Measurements from ENCODE around the gene ACSS1.

The ACSS1 gene

DNA sequence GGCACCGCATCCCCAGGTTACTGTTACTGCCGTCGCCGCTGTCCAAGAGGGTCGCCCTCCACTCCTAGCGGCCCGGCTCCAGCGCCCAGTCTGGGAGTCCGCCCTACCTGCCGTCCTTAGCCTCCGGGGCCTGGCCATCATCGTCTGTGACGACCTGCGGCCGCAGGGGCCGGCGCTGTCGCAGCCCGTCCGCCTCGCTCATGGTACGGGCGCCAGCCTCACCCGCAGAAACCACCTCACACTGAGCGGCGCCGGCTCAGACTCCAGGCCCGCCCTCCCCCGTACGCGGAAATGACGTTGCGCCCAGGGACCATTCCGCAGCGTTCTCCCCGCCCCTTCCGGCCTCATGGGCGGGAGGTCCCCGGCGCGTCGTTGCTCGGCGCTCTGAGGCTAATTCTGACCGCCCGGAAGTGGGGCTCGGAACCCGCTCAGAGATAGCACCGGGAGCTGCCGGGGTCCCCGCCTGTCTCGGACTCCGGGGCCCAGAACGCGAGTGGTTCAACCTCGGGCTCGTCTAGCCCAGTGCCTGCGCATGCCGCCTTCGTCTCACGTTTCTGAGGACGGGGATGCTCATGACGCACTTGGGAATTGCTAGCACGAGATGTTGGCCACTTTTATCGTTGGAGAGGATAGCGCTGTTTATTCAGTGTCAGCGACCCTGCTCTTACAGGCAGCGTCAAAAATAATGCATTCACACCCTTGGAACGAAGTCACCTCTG lies 65.3 kb downstream of the ACSS1 start, which contains the start of gene APMAP:
Gene APMAP, minus strand, starts transcription at position 265 of the 719 bp plus-strand sequence. Its CDS starts 63 bp downstream, at position 202.
- DNase-seq = peak; percentile 97

DNA sequence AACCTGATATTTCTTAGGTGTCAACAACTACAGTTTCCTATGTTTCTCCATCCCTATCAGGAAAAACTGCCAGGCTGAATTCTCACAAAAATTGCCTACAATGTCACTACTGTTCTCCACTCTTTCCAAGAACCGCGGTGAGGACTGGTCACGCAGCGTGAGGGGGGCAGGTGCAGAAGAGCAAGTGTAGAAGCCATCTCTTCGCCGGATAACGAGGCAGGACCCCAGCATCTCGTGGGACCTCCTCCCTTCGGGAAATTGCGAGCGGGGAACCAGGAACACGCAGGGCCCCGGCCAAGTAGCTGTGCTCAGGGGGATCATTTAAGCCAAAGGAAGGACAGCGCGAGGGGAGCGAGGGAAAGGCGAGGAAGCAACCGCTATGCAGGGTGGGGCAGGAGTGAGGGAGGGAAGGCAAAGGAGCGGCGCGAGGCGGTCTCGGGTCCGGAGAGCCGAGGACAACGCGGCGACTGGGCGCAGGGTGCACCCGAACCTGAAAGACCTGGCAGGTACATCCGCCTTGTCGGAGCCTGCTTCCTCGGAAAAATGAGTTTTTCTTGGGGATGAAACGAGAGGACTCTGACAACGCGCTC lies 65.9 kb downstream of the ACSS1 start:
- DNase-seq = no peak

DNA sequence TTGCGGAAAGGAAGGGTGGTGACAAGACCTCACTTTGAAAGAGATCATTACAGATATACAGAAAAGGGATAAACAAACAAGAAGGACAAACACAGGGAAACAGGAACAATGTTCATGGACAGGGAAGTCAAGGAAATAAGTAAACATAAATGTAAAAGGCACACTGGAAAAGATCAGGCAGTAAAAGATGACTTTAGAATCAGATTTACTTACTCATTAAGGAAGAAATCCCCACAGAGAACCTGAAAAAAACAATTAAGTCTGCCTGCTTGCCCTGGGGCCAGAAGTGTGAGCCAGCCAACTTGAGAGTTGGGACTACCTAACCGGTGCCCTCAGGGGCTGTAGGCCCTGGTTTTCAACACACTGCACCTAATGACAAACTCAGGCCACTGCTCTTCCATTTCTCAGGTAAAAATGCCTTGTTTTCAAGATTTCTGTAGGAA lies 67.1 kb downstream of the ACSS1 start:
- DNase-seq = no peak

DNA sequence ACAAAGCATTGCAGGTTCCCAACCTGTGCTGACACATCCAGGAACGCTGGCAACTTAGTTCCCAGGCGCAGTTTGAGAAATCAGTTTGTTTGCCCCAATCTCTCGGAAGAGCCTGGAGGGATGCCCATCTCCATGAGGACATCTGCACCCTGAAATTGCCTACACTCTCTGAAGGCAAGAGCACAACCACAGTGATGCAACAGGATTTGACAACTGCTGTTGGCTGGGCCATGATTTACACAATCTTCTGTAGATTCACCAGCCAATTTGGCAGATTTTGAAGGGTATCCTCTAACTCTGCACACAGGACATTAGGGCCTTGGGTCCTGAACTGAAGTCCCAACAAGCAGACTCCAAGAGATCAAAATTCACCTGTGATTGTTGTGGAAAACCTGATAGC lies 68.8 kb downstream of the ACSS1 start:
- no peak for DNase-seq

DNA sequence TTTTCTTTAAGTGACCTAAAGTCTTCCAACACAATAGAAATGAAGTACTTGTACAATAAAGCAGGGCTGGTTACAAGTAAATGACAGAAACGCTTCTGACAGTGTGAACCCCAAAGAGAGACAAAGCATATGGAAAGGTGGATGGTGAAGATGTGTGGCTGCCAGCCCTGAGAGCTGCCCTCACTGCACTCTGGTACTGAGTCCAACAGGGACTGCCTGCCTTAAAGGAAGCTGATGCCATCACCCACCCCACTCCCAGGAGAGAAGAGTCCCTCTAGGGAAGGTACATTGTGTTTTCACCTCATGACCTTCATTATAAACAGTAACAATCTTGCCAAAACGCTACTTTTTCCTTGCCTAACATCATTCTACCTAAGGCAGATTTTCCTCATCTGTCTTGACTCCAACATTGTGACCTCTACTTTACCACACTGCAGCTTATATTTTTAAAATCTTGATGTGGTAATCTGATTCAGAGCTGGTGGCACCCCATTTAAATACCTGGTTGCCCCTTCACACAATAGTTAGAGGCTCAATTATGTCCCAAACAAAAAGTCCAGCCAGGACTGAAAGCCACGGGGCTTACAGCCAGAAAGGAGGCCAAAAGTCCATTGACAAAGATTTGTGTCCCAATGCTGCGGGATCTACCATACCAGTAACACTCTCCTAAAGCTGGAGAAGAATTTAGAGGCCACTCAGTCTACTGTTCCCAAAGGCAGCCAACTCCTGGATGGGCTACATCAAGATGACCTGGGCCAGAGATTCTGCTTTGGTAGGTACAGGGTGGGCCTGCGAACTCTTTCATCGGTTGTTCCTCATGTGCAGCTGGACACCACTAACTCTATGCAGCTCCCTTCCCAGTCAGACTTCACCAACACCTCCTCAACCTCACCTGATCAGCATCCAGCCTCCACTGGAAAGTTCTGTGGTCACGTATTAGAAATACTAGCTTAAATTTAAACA lies 69.8 kb downstream of the ACSS1 start:
- DNase-seq = no peak

DNA sequence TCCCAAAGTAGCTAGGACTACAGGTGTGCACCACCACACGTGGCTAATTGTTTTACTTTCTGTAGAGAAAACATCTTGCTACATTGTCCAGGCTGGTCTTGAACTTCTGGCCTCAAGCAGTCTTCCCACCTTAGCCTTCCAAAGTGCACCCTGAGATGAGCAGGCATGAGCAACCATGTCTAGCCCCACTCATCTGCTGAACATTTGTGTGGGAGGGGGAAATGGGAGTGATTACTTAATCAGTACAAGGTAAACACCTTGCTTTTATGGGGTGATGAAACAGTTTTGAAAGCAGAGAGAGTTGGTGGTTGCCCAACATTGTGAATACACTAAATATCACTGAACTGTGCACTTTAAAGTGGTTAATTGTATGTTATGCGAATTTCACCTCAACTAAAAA lies 70.7 kb downstream of the ACSS1 start:
- peak; percentile 9 for DNase-seq

DNA sequence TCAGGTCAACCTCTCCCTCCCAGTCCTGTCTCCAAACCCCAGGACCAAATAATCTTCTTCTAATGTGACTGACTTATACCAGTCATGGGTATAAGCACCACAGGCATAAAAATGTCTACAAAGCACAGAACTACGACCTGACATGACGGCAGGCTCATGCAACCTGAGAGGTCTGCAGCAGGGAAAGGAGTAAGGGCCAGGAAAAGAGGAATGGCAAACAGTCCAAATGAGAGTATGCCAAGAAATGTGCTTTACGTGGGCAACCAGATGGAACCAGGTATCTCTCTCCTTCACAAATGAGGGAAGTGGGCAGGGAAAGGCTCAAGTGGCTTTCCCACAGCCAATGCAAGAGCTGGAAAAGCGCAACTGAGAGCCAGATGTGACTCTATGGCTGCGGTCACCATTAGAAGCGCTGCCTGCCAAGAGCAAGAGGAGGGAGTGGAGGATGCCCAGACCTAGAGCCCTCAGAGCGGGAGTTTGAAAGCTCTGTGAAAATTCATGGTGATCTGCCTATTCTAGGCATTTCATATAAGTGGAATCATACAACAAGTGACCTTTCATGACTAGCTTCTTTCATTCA lies 71.4 kb downstream of the ACSS1 start:
- DNase-seq = no peak

DNA sequence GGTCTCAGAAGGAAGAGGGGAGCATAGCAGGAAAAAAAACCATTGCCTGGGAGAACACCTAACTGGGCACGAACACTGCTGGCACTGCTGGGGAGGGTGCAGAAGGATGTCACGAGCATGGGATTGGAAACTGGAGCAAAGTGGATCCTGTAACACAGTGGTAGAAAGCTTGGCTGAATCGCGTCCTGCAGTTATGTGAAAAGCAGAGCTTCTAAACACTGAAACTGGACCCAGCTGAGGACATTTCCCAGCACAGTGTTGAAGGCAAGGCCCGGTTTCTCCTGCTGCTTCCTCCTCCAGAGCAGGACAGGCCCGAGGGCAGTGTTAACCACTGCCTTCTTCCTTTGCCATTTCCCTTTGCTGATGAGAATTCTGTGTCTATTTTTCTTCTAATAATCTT lies 72.1 kb downstream of the ACSS1 start:
- DNase-seq = no peak

DNA sequence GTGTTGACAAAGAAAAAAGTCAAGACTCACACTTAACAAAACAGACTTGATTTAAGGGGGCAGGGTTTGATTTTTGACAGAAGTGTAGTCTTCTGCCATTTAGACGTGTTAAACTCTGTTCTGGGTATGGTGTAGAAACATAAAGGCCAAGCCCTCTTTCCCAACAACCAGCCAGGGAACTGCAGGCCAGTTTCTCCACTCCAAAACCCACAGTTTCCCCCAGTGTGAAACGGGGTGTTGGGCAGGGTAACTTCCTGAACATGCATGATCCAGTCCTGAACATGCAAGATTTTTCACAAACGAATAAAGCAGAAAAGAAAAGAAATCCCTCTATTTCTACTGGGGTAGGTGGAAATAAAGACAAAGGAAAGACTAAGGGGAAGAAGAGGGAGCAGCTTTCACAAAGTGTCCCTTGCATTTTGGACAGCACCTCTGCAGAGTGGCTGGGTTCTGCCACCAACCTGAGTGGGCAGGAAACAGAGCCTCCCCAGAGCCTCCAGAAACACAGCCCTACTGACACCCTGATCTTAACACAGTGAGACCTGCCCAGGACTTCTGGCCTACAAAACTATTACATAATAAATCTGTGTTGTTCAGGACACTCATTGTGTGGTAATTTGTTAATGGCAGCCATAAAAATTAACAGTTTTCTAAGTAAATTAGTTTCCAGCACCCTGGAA lies 72.8 kb downstream of the ACSS1 start:
- DNase-seq = no peak

DNA sequence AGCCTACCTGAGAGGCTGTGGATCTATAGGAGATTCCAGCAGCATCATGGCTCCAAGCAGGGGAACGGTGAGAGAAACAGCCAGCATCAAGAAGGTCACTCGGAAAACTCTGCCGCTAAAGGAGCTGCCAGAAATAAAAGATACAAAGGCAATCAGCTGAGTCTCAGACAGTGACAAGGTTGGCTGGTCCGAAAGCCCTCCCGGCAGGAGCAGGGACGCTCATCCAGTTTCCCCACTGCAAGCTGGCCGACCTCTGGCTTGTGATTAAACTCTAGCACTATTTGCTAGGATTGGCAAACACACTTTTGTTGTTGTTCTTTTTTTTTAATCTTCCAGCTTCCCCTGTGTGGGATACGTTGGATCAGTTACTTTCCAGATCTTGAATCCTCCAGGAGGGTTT lies 74.0 kb downstream of the ACSS1 start:
- DNase-seq = no peak

DNA sequence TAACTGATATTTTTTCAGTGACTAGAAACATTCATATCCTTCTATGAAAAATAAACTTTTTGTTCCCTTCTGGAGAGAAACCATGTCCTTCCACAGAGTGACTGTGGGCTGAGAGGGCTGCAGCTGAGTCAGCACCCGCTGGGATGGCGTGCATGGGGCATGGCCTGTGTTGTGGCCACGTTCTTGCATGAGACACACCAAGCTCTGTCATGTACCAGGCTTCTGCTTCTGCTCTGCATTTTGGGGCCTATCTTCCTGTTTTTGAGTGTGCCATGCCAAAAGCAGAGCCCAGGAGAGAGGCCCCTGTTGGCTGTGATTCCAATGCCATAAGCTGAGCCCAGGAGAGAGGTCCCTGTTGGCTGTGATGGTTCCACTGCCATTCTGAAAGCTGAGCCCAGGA lies 76.1 kb downstream of the ACSS1 start:
- DNase-seq = no peak

DNA sequence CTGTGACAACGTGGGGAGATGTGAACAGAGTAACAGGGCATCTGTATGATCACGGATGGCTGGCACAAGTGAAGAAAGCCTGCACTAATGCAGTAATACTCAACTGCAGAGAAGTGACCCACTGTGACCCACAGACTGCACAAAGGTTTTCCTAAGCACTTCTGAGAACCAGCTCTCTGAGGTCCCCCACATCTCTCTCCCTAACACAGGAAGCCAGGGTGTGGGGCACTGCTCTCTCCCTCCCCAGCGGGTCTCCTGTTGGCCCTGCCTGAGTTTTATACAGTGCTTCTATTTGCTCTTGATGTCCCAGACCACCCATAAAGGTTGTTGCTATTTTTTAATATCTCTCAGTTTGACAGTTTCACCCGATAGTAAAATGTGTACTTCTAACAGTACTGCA lies 76.7 kb downstream of the ACSS1 start:
- no peak for DNase-seq

DNA sequence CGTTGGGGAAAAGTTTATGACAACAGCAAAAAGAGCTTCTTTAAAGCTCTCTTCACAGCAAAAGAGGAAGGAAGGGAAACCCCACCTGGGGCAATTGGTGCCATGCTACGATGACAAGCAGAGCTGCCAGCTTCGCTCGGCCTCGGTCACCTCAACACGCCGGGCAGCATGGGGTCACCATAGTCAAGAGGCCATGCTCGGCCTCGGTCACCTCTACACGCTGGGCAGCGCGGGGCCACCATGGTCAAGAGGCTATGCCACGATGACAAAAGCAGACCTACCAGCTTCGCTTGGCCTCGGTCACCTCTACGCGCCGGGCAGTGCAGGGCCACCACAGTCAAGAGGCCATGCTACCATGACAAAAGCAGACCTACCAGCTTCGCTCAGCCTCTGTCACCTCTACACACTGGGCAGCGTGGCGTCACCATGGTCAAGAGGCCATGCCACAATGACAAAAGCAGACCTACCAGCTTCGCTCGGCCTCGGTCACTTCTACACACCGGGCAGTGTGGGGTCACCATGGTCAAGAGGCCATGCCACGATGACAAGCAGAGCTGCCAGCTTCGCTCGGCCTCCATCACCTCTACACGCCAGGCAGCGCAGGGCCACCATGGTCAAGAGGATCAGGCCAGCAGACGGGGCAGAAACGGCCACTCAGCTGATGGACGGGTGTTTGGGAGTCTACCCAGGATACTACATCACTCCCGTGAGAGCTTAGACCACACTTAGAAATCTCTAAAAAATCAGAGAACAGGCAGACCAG lies 77.5 kb downstream of the ACSS1 start:
- no peak for DNase-seq

DNA sequence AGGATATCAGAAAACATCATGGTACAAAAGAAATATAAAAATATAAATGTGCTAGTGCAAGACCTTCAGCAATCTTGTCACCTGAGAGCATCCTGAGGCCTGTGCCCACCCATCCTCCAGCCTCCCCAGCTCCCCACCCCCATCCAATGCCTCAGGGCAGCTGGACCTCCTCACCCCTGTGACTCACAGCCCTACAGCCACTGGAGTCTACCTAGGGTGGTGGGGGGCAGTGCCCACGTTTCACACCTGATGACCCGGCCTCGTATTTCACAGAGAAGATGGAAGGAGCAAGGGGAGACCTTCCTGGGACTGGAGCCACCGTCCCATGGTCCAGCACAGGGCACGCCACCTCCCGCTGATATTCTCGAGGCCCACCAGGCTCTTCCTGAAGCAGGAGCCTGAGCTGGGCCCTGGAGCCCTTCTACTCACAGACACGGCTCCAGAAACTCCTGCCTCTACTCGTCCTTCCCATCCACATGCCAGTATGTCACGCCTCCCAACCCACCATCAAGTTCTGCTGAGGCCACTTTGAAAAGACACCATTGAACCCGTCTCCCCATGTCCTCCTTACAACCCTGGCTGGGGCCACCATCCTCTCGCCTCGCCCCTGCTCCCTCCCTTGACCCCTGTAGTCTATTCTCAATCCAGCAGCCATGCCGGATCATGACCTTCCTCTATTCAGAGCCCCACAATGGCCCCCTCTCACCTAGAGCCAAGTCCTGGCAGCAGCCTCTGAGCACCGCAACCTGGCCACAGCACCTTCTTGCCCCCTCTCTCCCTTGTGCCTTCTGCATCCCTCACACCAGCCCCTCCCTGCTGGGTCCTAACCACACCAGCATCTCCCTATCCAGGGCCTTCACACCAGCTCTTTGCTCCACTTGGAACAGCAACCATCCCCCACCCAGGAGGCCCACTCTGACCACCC lies 78.6 kb downstream of the ACSS1 start:
- DNase-seq = no peak

DNA sequence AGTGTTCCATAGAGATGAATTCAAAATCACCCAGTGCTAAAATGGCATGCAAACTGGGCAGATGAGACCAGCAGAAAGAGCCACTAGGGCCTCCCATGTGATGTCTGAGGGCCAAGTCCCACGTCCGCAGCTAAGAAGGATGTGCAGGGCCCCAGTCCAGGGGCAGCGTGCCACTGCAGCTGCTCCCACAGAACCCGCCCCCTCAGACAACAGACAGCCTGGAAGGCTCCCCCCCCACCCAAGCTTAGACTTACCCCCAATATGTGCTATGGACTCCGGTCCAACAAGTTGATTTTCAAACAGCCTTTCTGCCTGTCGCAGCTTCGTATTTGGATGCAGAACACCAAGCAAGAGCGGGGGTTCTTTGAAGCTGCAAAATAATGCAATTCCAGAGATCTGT lies 79.4 kb downstream of the ACSS1 start:
- DNase-seq = no peak

DNA sequence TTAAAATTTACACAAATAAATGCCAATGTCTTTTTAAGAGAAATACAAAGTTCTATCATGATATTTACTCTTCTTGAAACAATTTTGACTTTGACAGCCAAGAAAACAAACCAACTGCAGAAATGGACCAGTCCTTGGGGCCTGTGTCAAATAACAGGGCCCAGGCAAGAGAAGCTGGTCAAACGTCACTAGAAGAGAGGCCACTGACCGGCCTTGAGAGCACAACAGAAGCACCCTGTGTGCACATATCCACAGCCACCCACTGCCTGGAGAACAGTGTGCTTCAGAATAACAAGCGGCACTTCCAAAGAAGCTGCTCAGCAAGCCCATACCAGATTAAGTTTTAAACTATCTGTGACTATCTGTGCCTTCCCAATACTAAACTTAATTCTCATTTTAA lies 80.1 kb downstream of the ACSS1 start:
- DNase-seq = no peak

DNA sequence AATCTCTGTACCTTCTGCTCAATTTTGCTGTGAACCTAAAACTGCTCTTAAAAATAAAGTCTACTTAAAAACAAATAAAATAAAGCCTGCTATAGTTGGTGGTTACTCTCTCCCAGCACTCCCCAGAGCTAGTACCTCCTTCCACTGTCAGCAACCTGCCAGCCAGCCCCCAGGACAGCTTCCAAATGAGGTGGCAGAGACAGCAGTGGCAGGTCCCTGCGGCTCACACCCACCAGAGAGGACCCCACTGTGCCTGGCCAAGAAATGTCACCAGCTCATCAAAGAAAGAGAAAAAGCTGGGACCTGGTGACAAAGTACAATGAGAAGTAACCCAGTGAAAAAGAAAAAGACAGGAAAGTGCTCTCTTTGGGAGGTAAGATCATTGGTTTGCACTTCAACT lies 80.6 kb downstream of the ACSS1 start:
- no peak for DNase-seq

DNA sequence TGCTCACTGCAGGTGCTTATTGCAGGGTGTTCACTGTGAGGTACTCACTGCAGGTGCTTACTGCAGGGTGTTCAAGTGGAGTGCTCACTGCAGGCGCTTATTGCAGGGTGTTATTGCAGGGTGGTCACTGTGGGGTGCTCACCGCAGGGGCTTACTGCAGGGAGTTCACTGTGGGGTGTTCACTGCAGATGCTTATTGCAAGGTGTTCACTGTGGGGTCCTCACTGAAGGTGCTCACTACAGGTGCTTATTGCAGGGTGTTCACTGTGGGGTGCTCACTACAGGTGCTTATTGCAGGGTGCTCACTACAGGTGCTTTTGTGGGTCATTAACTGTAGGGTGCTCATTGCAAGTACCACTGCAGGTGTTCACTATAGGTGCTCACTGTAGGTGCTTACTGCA lies 85.6 kb downstream of the ACSS1 start:
- DNase-seq = no peak

DNA sequence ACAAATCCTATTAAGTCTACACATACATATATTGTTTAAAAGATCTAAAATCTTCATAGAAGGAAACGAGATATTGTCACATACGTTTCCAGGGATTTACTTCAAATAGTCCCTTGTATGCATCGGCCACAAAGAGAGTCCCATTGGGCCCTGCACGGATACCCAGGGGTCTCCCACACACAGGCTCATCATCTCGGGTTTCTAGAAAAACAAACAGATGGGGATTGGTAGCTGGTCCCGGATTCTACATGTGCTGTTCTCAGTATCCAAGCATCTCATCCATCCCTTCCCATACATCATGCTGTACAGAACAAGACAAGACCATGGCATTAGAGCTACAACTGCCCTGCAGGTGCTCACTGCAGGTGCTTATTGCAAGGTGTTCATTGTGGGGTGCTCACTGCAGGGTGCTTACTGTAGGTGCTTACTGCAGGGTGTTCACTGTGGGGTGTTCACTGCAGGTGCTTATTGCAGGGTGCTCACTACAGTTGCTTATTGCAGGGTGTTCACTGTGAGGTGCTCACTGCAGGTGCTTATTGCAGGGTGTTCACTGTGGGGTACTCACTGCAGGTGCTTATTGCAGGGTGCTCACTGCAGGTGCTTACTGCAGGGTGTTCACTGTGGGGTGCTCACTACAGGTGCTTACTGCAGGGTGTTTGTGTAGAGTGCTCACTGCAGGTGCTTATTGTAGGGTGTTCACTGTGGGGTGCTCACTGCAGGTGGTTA lies 86.4 kb downstream of the ACSS1 start:
- no peak for DNase-seq

DNA sequence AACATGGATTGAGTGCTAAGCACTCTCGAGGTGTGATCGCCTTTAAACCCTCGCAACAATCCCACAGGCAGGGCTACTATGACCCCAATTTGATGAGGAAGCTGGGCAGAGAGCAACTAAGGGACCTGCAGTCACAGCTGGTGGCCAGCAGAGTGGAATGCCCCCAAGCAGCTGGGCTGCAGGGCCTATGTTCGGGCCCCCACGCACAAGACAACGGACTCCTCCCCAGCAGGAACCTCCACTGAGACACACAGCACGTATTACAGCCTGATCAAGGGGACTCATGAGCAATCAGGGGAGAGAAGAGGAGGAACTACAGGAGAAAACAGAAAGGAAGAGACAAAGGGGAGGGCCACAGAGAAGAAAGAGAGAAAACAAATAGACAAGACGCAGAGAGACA lies 87.2 kb downstream of the ACSS1 start:
- no peak for DNase-seq
